Measurements from ENCODE around the gene EML4. TPM values are rescaled to one million over a fixed set of nuclear protein-coding genes. Genes with fewer than 3 reads are reported as not detected.

EML4 gene
- total and polyA plus RNA-seq, 2 of the 13 experiments (the other 11 are each of a cell fraction or from before 2014, with no cell fraction given), result 243 to 476 TPM

DNA sequence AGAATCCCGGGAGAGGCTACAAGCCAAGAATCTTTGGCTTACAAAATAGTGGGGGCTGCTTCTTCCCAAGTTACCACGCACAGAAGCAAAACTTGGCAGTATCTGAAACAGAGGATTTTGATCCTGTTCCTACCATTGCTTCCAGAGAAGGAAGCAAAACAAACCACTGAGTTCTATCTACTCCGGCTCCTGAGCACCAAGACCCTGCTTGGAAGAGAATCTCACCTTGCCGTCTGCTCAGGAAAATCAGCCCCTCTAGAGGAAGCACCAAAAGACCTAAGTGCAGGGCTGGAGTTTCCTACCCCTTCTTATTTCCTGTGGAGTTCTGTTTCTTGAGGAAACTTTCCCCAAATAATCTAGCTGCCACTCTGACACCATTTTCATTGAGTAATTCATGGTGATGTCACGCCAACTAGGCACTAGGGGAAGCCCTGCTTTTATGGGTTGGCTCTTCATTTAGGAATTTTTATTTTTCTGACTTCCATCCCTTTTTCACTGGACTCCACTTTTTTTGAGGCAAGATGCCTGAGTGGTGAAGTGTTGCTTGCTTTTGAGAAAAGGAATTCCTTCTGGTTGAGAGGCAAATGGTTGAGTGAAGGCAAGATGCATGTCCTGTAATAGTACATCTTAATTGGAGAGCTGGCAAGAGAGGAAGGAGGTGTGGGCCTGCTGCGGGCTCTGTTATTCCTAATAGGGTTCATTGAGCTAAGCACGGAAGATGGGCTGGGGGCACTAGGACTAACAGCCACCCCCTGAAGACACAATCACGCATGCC lies 36.8 kb upstream of the EML4 start (continued):
- TF ChIP-seq, protein P1, sequence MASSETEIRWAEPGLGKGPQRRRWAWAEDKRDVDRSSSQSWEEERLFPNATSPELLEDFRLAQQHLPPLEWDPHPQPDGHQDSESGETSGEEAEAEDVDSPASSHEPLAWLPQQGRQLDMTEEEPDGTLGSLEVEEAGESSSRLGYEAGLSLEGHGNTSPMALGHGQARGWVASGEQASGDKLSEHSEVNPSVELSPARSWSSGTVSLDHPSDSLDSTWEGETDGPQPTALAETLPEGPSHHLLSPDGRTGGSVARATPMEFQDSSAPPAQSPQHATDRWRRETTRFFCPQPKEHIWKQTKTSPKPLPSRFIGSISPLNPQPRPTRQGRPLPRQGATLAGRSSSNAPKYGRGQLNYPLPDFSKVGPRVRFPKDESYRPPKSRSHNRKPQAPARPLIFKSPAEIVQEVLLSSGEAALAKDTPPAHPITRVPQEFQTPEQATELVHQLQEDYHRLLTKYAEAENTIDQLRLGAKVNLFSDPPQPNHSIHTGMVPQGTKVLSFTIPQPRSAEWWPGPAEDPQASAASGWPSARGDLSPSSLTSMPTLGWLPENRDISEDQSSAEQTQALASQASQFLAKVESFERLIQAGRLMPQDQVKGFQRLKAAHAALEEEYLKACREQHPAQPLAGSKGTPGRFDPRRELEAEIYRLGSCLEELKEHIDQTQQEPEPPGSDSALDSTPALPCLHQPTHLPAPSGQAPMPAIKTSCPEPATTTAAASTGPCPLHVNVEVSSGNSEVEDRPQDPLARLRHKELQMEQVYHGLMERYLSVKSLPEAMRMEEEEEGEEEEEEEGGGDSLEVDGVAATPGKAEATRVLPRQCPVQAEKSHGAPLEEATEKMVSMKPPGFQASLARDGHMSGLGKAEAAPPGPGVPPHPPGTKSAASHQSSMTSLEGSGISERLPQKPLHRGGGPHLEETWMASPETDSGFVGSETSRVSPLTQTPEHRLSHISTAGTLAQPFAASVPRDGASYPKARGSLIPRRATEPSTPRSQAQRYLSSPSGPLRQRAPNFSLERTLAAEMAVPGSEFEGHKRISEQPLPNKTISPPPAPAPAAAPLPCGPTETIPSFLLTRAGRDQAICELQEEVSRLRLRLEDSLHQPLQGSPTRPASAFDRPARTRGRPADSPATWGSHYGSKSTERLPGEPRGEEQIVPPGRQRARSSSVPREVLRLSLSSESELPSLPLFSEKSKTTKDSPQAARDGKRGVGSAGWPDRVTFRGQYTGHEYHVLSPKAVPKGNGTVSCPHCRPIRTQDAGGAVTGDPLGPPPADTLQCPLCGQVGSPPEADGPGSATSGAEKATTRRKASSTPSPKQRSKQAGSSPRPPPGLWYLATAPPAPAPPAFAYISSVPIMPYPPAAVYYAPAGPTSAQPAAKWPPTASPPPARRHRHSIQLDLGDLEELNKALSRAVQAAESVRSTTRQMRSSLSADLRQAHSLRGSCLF (CRISPR knock-in tag; IDR thresholded peaks at IDR 0.05; ENCODE audit: borderline replicate concordance), result peak; percentile 45; the same call in 1 of the 2 replicates
- peak; percentile 22; the same call in 1 of the 2 replicates for TF ChIP-seq ZNF446 (CRISPR knock-in tag; IDR thresholded peaks at IDR 0.05)
- TF ChIP-seq, protein P2, sequence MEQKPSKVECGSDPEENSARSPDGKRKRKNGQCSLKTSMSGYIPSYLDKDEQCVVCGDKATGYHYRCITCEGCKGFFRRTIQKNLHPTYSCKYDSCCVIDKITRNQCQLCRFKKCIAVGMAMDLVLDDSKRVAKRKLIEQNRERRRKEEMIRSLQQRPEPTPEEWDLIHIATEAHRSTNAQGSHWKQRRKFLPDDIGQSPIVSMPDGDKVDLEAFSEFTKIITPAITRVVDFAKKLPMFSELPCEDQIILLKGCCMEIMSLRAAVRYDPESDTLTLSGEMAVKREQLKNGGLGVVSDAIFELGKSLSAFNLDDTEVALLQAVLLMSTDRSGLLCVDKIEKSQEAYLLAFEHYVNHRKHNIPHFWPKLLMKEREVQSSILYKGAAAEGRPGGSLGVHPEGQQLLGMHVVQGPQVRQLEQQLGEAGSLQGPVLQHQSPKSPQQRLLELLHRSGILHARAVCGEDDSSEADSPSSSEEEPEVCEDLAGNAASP (CRISPR knock-in tag; IDR thresholded peaks at IDR 0.05; ENCODE audit: borderline replicate concordance), result no peak
- TF ChIP-seq, protein P3, sequence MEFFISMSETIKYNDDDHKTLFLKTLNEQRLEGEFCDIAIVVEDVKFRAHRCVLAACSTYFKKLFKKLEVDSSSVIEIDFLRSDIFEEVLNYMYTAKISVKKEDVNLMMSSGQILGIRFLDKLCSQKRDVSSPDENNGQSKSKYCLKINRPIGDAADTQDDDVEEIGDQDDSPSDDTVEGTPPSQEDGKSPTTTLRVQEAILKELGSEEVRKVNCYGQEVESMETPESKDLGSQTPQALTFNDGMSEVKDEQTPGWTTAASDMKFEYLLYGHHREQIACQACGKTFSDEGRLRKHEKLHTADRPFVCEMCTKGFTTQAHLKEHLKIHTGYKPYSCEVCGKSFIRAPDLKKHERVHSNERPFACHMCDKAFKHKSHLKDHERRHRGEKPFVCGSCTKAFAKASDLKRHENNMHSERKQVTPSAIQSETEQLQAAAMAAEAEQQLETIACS (CRISPR knock-in tag; IDR thresholded peaks at IDR 0.05), result no peak
- TF ChIP-seq SIN3A (IDR thresholded peaks at IDR 0.05; ENCODE audit: borderline replicate concordance, low read depth, low read length), result no peak
- no peak for TF ChIP-seq NONO (IDR thresholded peaks at IDR 0.05)
- no peak for TF ChIP-seq NONO (CRISPR knock-in tag; conservative IDR thresholded peaks at IDR 0.05)
- no peak for TF ChIP-seq GABPA (IDR thresholded peaks at IDR 0.05; ENCODE audit: low read depth, low read length)
- no peak for TF ChIP-seq GABPA (CRISPR knock-in tag; IDR thresholded peaks at IDR 0.05; ENCODE audit: low read depth)
- TF ChIP-seq EED (CRISPR knock-in tag; IDR thresholded peaks at IDR 0.05), result no peak
- TF ChIP-seq IKZF1 (IDR thresholded peaks at IDR 0.05), result no peak
- TF ChIP-seq ZNF441 (CRISPR knock-in tag; IDR thresholded peaks at IDR 0.05; ENCODE audit: borderline replicate concordance), result no peak
- TF ChIP-seq RFX5 (IDR thresholded peaks at IDR 0.05; ENCODE audit: low read depth, low read length), result no peak
- no peak for TF ChIP-seq NFE2 (CRISPR knock-in tag; IDR thresholded peaks at IDR 0.05)
- TF ChIP-seq RBM22 (optimal IDR thresholded peaks at IDR 0.05; ENCODE audit: low read length), result peak; percentile 19
- TF ChIP-seq, protein P4, sequence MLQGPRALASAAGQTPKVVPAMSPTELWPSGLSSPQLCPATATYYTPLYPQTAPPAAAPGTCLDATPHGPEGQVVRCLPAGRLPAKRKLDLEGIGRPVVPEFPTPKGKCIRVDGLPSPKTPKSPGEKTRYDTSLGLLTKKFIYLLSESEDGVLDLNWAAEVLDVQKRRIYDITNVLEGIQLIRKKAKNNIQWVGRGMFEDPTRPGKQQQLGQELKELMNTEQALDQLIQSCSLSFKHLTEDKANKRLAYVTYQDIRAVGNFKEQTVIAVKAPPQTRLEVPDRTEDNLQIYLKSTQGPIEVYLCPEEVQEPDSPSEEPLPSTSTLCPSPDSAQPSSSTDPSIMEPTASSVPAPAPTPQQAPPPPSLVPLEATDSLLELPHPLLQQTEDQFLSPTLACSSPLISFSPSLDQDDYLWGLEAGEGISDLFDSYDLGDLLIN (CRISPR knock-in tag; IDR thresholded peaks at IDR 0.05; ENCODE audit: borderline replicate concordance), result 0 out of 2 replicates have a peak, but pooled peaks have one; percentile 36
- no peak for TF ChIP-seq ZNF7 (CRISPR knock-in tag; IDR thresholded peaks at IDR 0.05)
- TF ChIP-seq ZNF546 (CRISPR knock-in tag; conservative IDR thresholded peaks at IDR 0.05), result 0 out of 2 replicates have a peak, but pooled peaks have one; percentile 1

Measured in HepG2 (cell line).